Ishikawa (cell line): ENCODE measurements around the gene ZEB2.

Source experiments
- CREB1 ChIP-seq: IDR thresholded peaks from 2 replicates; pipeline ENCODE4 v1.6.1; 2012; ENCODE audit warnings: low read depth
- EP300 ChIP-seq: IDR thresholded peaks from 2 replicates; pipeline ENCODE4 v1.6.1; 2012; ENCODE audit warnings: borderline replicate concordance
- REST ChIP-seq: IDR thresholded peaks from 2 replicates; pipeline ENCODE4 v1.6.1; 2012; ENCODE audit warnings: low read depth, mild to moderate bottlenecking
- TAF1 ChIP-seq: IDR thresholded peaks from 2 replicates; pipeline ENCODE4 v1.6.1; 2012; ENCODE audit warnings: low read depth, mild to moderate bottlenecking
- YY1 ChIP-seq: IDR thresholded peaks from 2 replicates; pipeline ENCODE4 v1.6.1; 2012; ENCODE audit warnings: low read depth

- TF ChIP-seq REST: no peak
- no peak for TF ChIP-seq YY1
- no peak for TF ChIP-seq TAF1
- TF ChIP-seq EP300: no peak
- no peak for TF ChIP-seq CREB1
These were observed 118.9 kb downstream of the ZEB2 start for GRCh38 chr2:144401036-144401435.
